Calu3 (cell line): Measurements from ENCODE around the gene TECRL. TPM values are rescaled to one million over a fixed set of nuclear protein-coding genes. Genes with fewer than 3 reads are reported as not detected.

Experiments used
- Bru-seq: library from RNA; stranded (reverse); fragments of 400-500 nt; gene quantifications from one replicate; lab custom pipeline; 2021; lab: Mats Ljungman, UMichigan
- BruChase-seq, 2 experiments: library from RNA; stranded (reverse); fragments of 400-500 nt; gene quantifications; one replicate each; lab custom pipeline; 2021; lab: Mats Ljungman, UMichigan
- BruUV-seq: library from RNA; stranded (reverse); fragments of 400-500 nt; replicated peaks from 2 replicates; lab custom pipeline; 2021; lab: Mats Ljungman, UMichigan
- CTCF ChIA-PET: fragments of 300-600 bp; sonication (Branson Sonifier 250); formaldehyde crosslinking; loops from one replicate; lab custom pipeline; 2022; ENCODE audit warnings: antibody characterized with exemption; lab: Charles Lee
- DNase-seq: peaks from one replicate; pipeline ENCODE4 v3.0.0; 2022
- H3K27ac Mint-ChIP-seq: one replicate; pipeline ENCODE4 v1.8.0; 2022; ENCODE audit warnings: mixed read lengths; ENCODE audit not compliant: unreplicated experiment
- H3K27me3 Mint-ChIP-seq: one replicate; pipeline ENCODE4 v1.8.0; 2022; ENCODE audit warnings: mixed read lengths; ENCODE audit not compliant: unreplicated experiment
- H3K36me3 Mint-ChIP-seq: one replicate; pipeline ENCODE4 v1.8.0; 2022; ENCODE audit warnings: mild to moderate bottlenecking, moderate library complexity, mixed read lengths; ENCODE audit not compliant: insufficient read depth, unreplicated experiment
- H3K4me1 Mint-ChIP-seq: one replicate; pipeline ENCODE4 v1.8.0; 2022; ENCODE audit warnings: mild to moderate bottlenecking, low read depth, mixed read lengths; ENCODE audit not compliant: unreplicated experiment
- H3K4me3 Mint-ChIP-seq: one replicate; pipeline ENCODE4 v1.8.0; 2022; ENCODE audit warnings: mild to moderate bottlenecking, low read depth, moderate library complexity, mixed read lengths; ENCODE audit not compliant: unreplicated experiment
- H3K9me3 Mint-ChIP-seq: one replicate; pipeline ENCODE4 v1.8.0; 2022; ENCODE audit warnings: low read depth, mixed read lengths; ENCODE audit not compliant: unreplicated experiment
- CTCF ChIP-seq: fragments of 200-600 bp; IDR thresholded peaks from one replicate; pipeline ENCODE4 v1.8.0; 2022; ENCODE audit warnings: antibody characterized with exemption; ENCODE audit not compliant: unreplicated experiment
- intact Hi-C: fragments of 100-400 bp; cut with micrococcal nuclease; formaldehyde crosslinking; loops from one replicate; pipeline ENCODE4 v1.10.0; 2022; ENCODE audit not compliant: unreplicated experiment
- long read RNA-seq: library from polyadenylated mRNA; stranded (forward); transcript quantifications from one replicate; pipeline ENCODE4 v2.0.0, GENCODE V29; 2022
- total RNA-seq: library from RNA; stranded (reverse); gene quantifications from 2 replicates; pipeline ENCODE4 v1.2.3, GENCODE V29; 2022

The TECRL gene
- total RNA-seq (not detected in 2 replicates), Bru-seq, nascent RNA (not detected), BruChase-seq, experiment 1, labeled RNA remaining after a 6-hour chase (percentile 0 among the genes with signal in this experiment), BruChase-seq, experiment 2, labeled RNA remaining after a 2-hour chase (not detected)
- long read RNA-seq: 0 reads

GRCh38 chr4:64409300-64409699, at the start of gene TECRL:
Gene TECRL (minus strand): TSS chr4:64409450. CDS start chr4:64409351, 99 bp downstream.
- no peak for TF ChIP-seq CTCF
- Mint-ChIP-seq H3K36me3 (no peaks in the 10 kb centered on the region), H3K27ac (no peak within 1 kb of the TSS), H3K27me3 (no peaks in the 10 kb centered on the region), H3K4me1 (no peaks in the 10 kb centered on the region), H3K9me3 (no peaks in the 10 kb centered on the region), H3K4me3 (no peak within 1 kb of the TSS)
- no peak for DNase-seq
- BruUV-seq: no TSS peak
- intact Hi-C loops: no loop called here
- CTCF ChIA-PET: no interaction called here

DNA sequence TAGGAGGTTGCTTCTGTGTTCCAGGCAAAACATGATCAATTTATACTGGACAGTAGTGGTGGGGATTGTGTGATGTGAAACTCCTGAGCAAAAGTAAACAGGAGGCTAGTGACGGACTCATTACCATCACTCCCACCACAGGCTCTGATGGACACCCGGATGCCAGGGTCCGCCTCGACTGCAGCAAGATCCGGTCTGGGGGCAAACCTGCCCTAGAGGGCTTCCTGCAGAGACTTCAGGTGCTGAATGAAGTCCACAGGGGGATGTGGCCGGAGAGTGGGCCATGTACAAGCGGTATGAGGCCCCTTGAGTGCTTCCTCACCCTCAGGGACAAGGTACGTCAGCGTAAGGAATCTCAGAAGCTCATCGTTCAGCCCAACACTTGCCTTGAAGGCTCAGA, 23.4 kb upstream of the TECRL start:
- no peaks in the 10 kb centered on the region for H3K36me3 Mint-ChIP-seq
- BruUV-seq: no TSS peak
- H3K27ac Mint-ChIP-seq: no peak overlapping the region
- no peak for DNase-seq
- no peak overlapping the region for H3K4me3 Mint-ChIP-seq
- no peaks in the 10 kb centered on the region for H3K27me3 Mint-ChIP-seq
- H3K9me3 Mint-ChIP-seq: peaks cover 8% of the 10 kb centered on the region
- intact Hi-C loops: no loop called here
- H3K4me1 Mint-ChIP-seq: no peaks in the 10 kb centered on the region
- TF ChIP-seq CTCF: no peak
- CTCF ChIA-PET: no interaction called here

DNA sequence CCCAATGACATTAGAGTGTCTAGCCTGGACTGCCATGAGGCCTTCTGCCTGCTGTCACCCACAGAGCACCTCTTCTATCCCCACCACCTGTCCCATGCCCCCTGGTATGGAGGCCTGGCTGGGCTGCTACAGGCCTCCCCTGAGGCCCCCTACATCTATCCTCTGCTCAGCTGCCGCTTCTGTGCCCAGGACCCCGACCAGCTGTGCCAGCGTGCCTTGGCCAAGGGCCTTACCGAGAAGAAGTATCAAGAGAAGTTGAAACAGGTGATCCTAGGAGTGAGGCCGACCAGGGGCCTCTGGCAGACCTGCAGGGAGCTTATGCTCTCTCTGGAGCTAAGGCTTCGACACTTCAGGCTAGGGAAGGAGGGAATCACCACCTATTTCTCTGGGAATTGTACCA, 21.7 kb upstream of the TECRL start:
- DNase-seq: no peak
- peaks cover 8% of the 10 kb centered on the region for H3K9me3 Mint-ChIP-seq
- TF ChIP-seq CTCF: no peak
- intact Hi-C loops: no loop called here
- H3K4me1 Mint-ChIP-seq: no peaks in the 10 kb centered on the region
- BruUV-seq: no TSS peak
- H3K4me3 Mint-ChIP-seq: no peak overlapping the region
- CTCF ChIA-PET: no interaction called here
- H3K36me3 Mint-ChIP-seq: no peaks in the 10 kb centered on the region
- H3K27me3 Mint-ChIP-seq: no peaks in the 10 kb centered on the region
- no peak overlapping the region for H3K27ac Mint-ChIP-seq

- Mint-ChIP-seq H3K4me3 (no peak overlapping the region), H3K9me3 (no peaks in the 10 kb centered on the region), H3K36me3 (no peaks in the 10 kb centered on the region), H3K27ac (no peak overlapping the region), H3K27me3 (no peaks in the 10 kb centered on the region), H3K4me1 (no peaks in the 10 kb centered on the region)
- intact Hi-C loops: no loop called here
- TF ChIP-seq CTCF: no peak
- CTCF ChIA-PET: interaction anchor here (0.6 kb wide), 1 partner anchor 77 kb away, joined by 3 read pairs; no protein-coding TSS in a partner anchor
- no peak for DNase-seq
- BruUV-seq: no TSS peak
Measured at GRCh38 chr4:64417974-64418373, 8.7 kb upstream of the TECRL start.
